RWPE2 (cell line): ENCODE measurements around the gene EIF5.

ENCODE experiments used
- ATAC-seq: fragments of 200-7000 bp; cut with Tn5 transposase; 3 replicates; pipeline ENCODE4 v1.9.1; 2021; ENCODE audit warnings: low read depth
- DNase-seq: peaks from one replicate; pipeline ENCODE4 v3.0.0-alpha.2; 2020; ENCODE audit warnings: low spot score
- H3K27ac ChIP-seq: fragments of 450-650 bp; 2 replicates; pipeline ENCODE4 v1.5.1; 2017; ENCODE audit warnings: mild to moderate bottlenecking; ENCODE audit not compliant: poor library complexity, severe bottlenecking
- H3K27me3 ChIP-seq: fragments of 250-450 bp; sonication (Bioruptor Pico); 2 replicates; pipeline ENCODE4 v1.5.1; 2021; ENCODE audit warnings: mild to moderate bottlenecking, moderate library complexity; ENCODE audit not compliant: insufficient read depth, poor library complexity, severe bottlenecking
- H3K36me3 ChIP-seq: fragments of 250-450 bp; sonication (Bioruptor Pico); 2 replicates; pipeline ENCODE4 v1.5.1; 2020; ENCODE audit warnings: low read depth, mild to moderate bottlenecking, moderate library complexity
- H3K4me1 ChIP-seq: fragments of 250-450 bp; sonication (Bioruptor Pico); 2 replicates; pipeline ENCODE4 v1.5.1; 2021; ENCODE audit warnings: mild to moderate bottlenecking, moderate library complexity; ENCODE audit not compliant: insufficient read depth, poor library complexity, severe bottlenecking
- H3K4me3 ChIP-seq: fragments of 250-450 bp; sonication (Bioruptor Pico); 2 replicates; pipeline ENCODE4 v1.5.1; 2021; ENCODE audit warnings: mild to moderate bottlenecking, moderate library complexity; ENCODE audit not compliant: severe bottlenecking
- H3K9me3 ChIP-seq: fragments of 250-450 bp; sonication (Bioruptor Pico); 2 replicates; pipeline ENCODE4 v1.5.1; 2021; ENCODE audit warnings: mild to moderate bottlenecking, moderate library complexity; ENCODE audit not compliant: severe bottlenecking
- CTCF ChIP-seq: fragments of 450-650 bp; IDR thresholded peaks from one replicate; pipeline ENCODE4 v1.5.1; 2017; ENCODE audit warnings: mild to moderate bottlenecking, moderate library complexity; ENCODE audit not compliant: poor library complexity, severe bottlenecking

The EIF5 gene

GRCh38 chr14:103317976-103318580 is 16.0 kb upstream of the EIF5 start:
- ATAC-seq: no peak
- no peaks in the 10 kb centered on the region for H3K9me3 ChIP-seq
- peak; percentile 34 for DNase-seq
- H3K36me3 ChIP-seq: no peaks in the 10 kb centered on the region
- peaks cover 6% of the 10 kb centered on the region for H3K4me1 ChIP-seq
- H3K27me3 ChIP-seq: no peaks in the 10 kb centered on the region
- no peak overlapping the region for H3K4me3 ChIP-seq
- no peak for TF ChIP-seq CTCF
- H3K27ac ChIP-seq: no peak overlapping the region

GRCh38 chr14:103318750-103319419 is 15.2 kb upstream of the EIF5 start:
- no peak for ATAC-seq
- peaks cover 6% of the 10 kb centered on the region for H3K4me1 ChIP-seq
- no peaks in the 10 kb centered on the region for H3K36me3 ChIP-seq
- no peaks in the 10 kb centered on the region for H3K27me3 ChIP-seq
- no peak overlapping the region for H3K4me3 ChIP-seq
- no peaks in the 10 kb centered on the region for H3K9me3 ChIP-seq
- no peak for TF ChIP-seq CTCF
- no peak overlapping the region for H3K27ac ChIP-seq
- no peak for DNase-seq

- TF ChIP-seq CTCF: no peak
- Histone ChIP-seq H3K9me3 (no peaks in the 10 kb centered on the region), H3K36me3 (no peaks in the 10 kb centered on the region), H3K4me3 (no peak overlapping the region), H3K27me3 (no peaks in the 10 kb centered on the region), H3K27ac (no peak overlapping the region), H3K4me1 (peaks cover 6% of the 10 kb centered on the region)
- ATAC-seq (no peak), DNase-seq (no peak)
Observed at GRCh38 chr14:103319422-103319821, 14.6 kb upstream of the EIF5 start.

- no peak for TF ChIP-seq CTCF
- H3K27ac ChIP-seq: no peak overlapping the region
- ATAC-seq: peak; percentile 5; the same call in 1 of the 3 replicates
- H3K4me3 ChIP-seq: no peak overlapping the region
- no peaks in the 10 kb centered on the region for H3K36me3 ChIP-seq
- H3K4me1 ChIP-seq: no peaks in the 10 kb centered on the region
- DNase-seq: no peak
- no peaks in the 10 kb centered on the region for H3K27me3 ChIP-seq
- no peaks in the 10 kb centered on the region for H3K9me3 ChIP-seq
Observed at GRCh38 chr14:103326078-103326477, 8.0 kb upstream of the EIF5 start.

- Histone ChIP-seq H3K9me3 (no peaks in the 10 kb centered on the region), H3K4me3 (no peak overlapping the region), H3K27ac (no peak overlapping the region), H3K27me3 (no peaks in the 10 kb centered on the region), H3K4me1 (peaks cover 7% of the 10 kb centered on the region), H3K36me3 (no peaks in the 10 kb centered on the region)
- TF ChIP-seq CTCF: no peak
- ATAC-seq (no peak), DNase-seq (peak; percentile 42)
Observed at GRCh38 chr14:103328941-103329340, 5.1 kb upstream of the EIF5 start.
